GM19328 (cell line): ENCODE data around the gene A2ML1.
"Not testable (repeated sequence)": the region's sequence is repeated elsewhere in the genome, so short reads cannot be mapped to it uniquely, and the experiment has no call there.

Source experiments
- ATAC-seq: cut with Tn5 transposase; IDR thresholded peaks from one replicate; pipeline ENCODE4 v1.9.1; 2021; ENCODE audit warnings: mild to moderate bottlenecking, moderate library complexity; ENCODE audit not compliant: unreplicated experiment

A2ML1 gene

GRCh38 chr12:8847435-8847834 lies 25.0 kb downstream of the A2ML1 start:
- ATAC-seq = no peak

- ATAC-seq = no peak
Measured at GRCh38 chr12:8849876-8850275, 27.5 kb downstream of the A2ML1 start.

GRCh38 chr12:8852119-8852518 lies 29.7 kb downstream of the A2ML1 start:
- ATAC-seq = no peak

- ATAC-seq = no peak
Measured at GRCh38 chr12:8855891-8856290, 33.5 kb downstream of the A2ML1 start.

GRCh38 chr12:8859448-8859847 lies 37.0 kb downstream of the A2ML1 start:
- not testable (repeated sequence) for ATAC-seq

- no peak for ATAC-seq
Measured at GRCh38 chr12:8860165-8860961, 37.9 kb downstream of the A2ML1 start.

GRCh38 chr12:8866429-8866828 lies 44.0 kb downstream of the A2ML1 start:
- no peak for ATAC-seq

GRCh38 chr12:8867009-8867408 lies 44.6 kb downstream of the A2ML1 start:
- ATAC-seq = no peak

- ATAC-seq = no peak
Measured at GRCh38 chr12:8867786-8868185, 45.4 kb downstream of the A2ML1 start.

- ATAC-seq = no peak
Measured at GRCh38 chr12:8870586-8870985, 48.2 kb downstream of the A2ML1 start.

GRCh38 chr12:8871068-8871467 lies 48.6 kb downstream of the A2ML1 start:
- ATAC-seq = no peak

- ATAC-seq = no peak
Measured at GRCh38 chr12:8876887-8877286, 54.5 kb downstream of the A2ML1 start.

- no peak for ATAC-seq
Measured at GRCh38 chr12:8886502-8887284, 64.3 kb downstream of the A2ML1 start.

GRCh38 chr12:8887285-8887715 lies 64.9 kb downstream of the A2ML1 start:
- no peak for ATAC-seq

- ATAC-seq = no peak
Measured at GRCh38 chr12:8890313-8891085, 68.1 kb downstream of the A2ML1 start.

GRCh38 chr12:8891976-8892375 lies 69.6 kb downstream of the A2ML1 start:
- ATAC-seq = no peak

GRCh38 chr12:8894378-8894777 lies 72.0 kb downstream of the A2ML1 start:
- ATAC-seq = no peak

GRCh38 chr12:8894986-8895385 lies 72.6 kb downstream of the A2ML1 start:
- no peak for ATAC-seq

- no peak for ATAC-seq
Measured at GRCh38 chr12:8897081-8897480, 74.7 kb downstream of the A2ML1 start.

GRCh38 chr12:8899830-8900229 lies 77.4 kb downstream of the A2ML1 start:
- no peak for ATAC-seq

GRCh38 chr12:8902703-8903102 lies 80.3 kb downstream of the A2ML1 start:
- ATAC-seq = not testable (repeated sequence)
